Lower leg skin (tissue), 4 donors: ENCODE data around the gene ZNF57. TPM values are rescaled to one million over a fixed set of nuclear protein-coding genes. Genes with fewer than 3 reads are reported as not detected.
A peak's percentile ranks its signal among the peaks of the same experiment; 100 is the strongest.
"Not testable (repeated sequence)": the region's sequence is repeated elsewhere in the genome, so short reads cannot be mapped to it uniquely, and the experiment has no call there.

ENCODE experiments used
- DNase-seq, 2 donors: peaks; one replicate each; pipeline ENCODE4 v3.0.0-alpha.2; 2019; ENCODE audit warnings: low spot score in 2 of 2
- H3K4me3 ChIP-seq: fragments of 200-600 bp; sonication (generic); 2 replicates; pipeline ENCODE4 v1.5.1; 2017; ENCODE audit warnings: mild to moderate bottlenecking, low read depth; ENCODE audit not compliant: poor library complexity, severe bottlenecking
- CTCF ChIP-seq, 3 donors: fragments of 450-650 bp; IDR thresholded peaks; one replicate each; pipeline ENCODE4 v1.5.1; 2016; ENCODE audit warnings: antibody characterized with exemption in 3 of 3, mild to moderate bottlenecking in 3 of 3, moderate library complexity in 2 of 3
- POLR2A ChIP-seq, 2 donors: fragments of 450-650 bp; IDR thresholded peaks; one replicate each; pipeline ENCODE4 v1.6.1; 2016 to 2017; ENCODE audit warnings: antibody characterized with exemption in 2 of 2, mild to moderate bottlenecking in 1 of 2, moderate library complexity in 1 of 2
- WGBS, 2 donors: methylation state at CpG; one replicate each; pipeline ENCODE4 v1.1.5; 2018; 5-methylcytosine and 5-hydroxymethylcytosine counted together
- intact Hi-C: fragments of 100-400 bp; cut with DNase I; formaldehyde crosslinking; loops from one replicate; pipeline ENCODE4 v1.15.0; 2023; ENCODE audit warnings: low total_unique reads
- total RNA-seq, 4 donors: library from RNA; depleted of rRNA; stranded (reverse); fragments of >200 nt; gene quantifications; one replicate each; pipeline ENCODE4 v1.1.0, GENCODE V29; 2016

ZNF57 gene
- total RNA-seq, 4 donors from 2014 or later, result 21.0 to 33.9 (median 29.2) TPM

- H3K4me3 ChIP-seq, result no peak overlapping the region
- 87 to 89% methylated on average over 49 to 53 of the region's 53 CpGs for WGBS, 2 donors
- TF ChIP-seq CTCF (IDR thresholded peaks at IDR 0.05), result no peak
- TF ChIP-seq POLR2A (IDR thresholded peaks at IDR 0.05), result no peak
- intact Hi-C loops, result no loop called here
- DNase-seq, result peak in 1 of 2 donors; percentile 76
Measured at GRCh38 chr19:2926341-2927031, 25.8 kb downstream of the ZNF57 start.

- H3K4me3 ChIP-seq, result no peak overlapping the region
- WGBS, 2 donors, result 98 to 99% methylated on average over 18 of the region's 18 CpGs
- TF ChIP-seq POLR2A (IDR thresholded peaks at IDR 0.05) (no peak), CTCF (IDR thresholded peaks at IDR 0.05) (no peak)
- intact Hi-C loops, result no loop called here
- peak in 1 of 2 donors; percentile 59 for DNase-seq
Measured at GRCh38 chr19:2927032-2927430, 26.3 kb downstream of the ZNF57 start.

- H3K4me3 ChIP-seq, result no peak overlapping the region
- TF ChIP-seq CTCF (IDR thresholded peaks at IDR 0.05), result no peak
- TF ChIP-seq POLR2A (IDR thresholded peaks at IDR 0.05), result no peak
- 97% methylated on average over 18 of the region's 18 CpGs for WGBS, 2 donors
- DNase-seq, result peak in 1 of 2 donors; percentile 37
- intact Hi-C loops, result no loop called here
Measured at GRCh38 chr19:2933490-2933910, 32.8 kb downstream of the ZNF57 start.

GRCh38 chr19:2935863-2936262 lies 35.1 kb downstream of the ZNF57 start:
- H3K4me3 ChIP-seq, DNase-seq, intact Hi-C loops: not testable (repeated sequence)
- WGBS, 2 donors, result 97 to 100% methylated on average over 4 of the region's 4 CpGs

GRCh38 chr19:2942928-2943640 lies 42.4 kb downstream of the ZNF57 start:
- WGBS, 2 donors, result 84 to 85% methylated on average over 14 of the region's 14 CpGs
- H3K4me3 ChIP-seq, result no peak overlapping the region
- intact Hi-C loops, result no loop called here
- no peak for DNase-seq
- TF ChIP-seq CTCF (IDR thresholded peaks at IDR 0.05) (no peak), POLR2A (IDR thresholded peaks at IDR 0.05) (no peak)

GRCh38 chr19:2944403-2944774 lies 43.7 kb downstream of the ZNF57 start:
- peak overlapping the region; percentile 81 for H3K4me3 ChIP-seq
- intact Hi-C loops, result no loop called here
- TF ChIP-seq POLR2A (IDR thresholded peaks at IDR 0.05) (no peak), CTCF (IDR thresholded peaks at IDR 0.05) (no peak)
- no peak for DNase-seq
- 3 to 4% methylated on average over 12 to 23 of the region's 23 CpGs for WGBS, 2 donors
